Measurements from ENCODE around the gene RABGAP1L. TPM values are rescaled to one million over a fixed set of nuclear protein-coding genes. Genes with fewer than 3 reads are reported as not detected.
"Not testable (repeated sequence)": the region's sequence is repeated elsewhere in the genome, so short reads cannot be mapped to it uniquely, and the experiment has no call there.

Gene RABGAP1L
- total and polyA plus RNA-seq, 2 of the 8 experiments (the other 6 are each of a cell fraction or from before 2014, with no cell fraction given), result 33.3 to 156 TPM

DNA sequence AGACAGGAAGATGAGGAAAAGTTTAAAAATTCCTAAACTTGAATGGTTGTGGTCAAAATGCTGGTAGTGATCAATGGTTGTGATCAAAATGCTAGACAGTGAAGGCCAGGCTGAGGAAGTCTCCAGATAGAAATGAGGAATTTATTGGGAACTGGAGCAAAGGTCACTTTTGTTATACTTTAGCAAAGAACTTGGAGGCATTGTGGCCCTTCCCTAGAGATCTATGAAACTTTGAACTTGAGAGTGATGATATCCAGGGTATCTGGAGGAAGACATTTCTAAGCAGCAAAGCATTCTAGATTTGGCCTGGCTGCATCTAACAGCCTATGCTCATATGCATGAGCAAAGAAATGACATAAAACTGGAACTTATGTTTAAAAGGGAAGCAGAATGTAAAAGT, 35.5 kb upstream of the RABGAP1L start (continued):
- TF ChIP-seq, protein P1, sequence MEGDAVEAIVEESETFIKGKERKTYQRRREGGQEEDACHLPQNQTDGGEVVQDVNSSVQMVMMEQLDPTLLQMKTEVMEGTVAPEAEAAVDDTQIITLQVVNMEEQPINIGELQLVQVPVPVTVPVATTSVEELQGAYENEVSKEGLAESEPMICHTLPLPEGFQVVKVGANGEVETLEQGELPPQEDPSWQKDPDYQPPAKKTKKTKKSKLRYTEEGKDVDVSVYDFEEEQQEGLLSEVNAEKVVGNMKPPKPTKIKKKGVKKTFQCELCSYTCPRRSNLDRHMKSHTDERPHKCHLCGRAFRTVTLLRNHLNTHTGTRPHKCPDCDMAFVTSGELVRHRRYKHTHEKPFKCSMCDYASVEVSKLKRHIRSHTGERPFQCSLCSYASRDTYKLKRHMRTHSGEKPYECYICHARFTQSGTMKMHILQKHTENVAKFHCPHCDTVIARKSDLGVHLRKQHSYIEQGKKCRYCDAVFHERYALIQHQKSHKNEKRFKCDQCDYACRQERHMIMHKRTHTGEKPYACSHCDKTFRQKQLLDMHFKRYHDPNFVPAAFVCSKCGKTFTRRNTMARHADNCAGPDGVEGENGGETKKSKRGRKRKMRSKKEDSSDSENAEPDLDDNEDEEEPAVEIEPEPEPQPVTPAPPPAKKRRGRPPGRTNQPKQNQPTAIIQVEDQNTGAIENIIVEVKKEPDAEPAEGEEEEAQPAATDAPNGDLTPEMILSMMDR (IDR thresholded peaks at IDR 0.05; ENCODE audit: control extremely low read depth in 1 of 3, insufficient read depth in 1 of 3, low read depth in 1 of 3, low read length in 3 of 3), result no peak
- TF ChIP-seq CBX8 (IDR thresholded peaks at IDR 0.05; ENCODE audit: borderline replicate concordance, low read depth, low read length) (no peak), CHD1 (IDR thresholded peaks at IDR 0.05; ENCODE audit: low read depth, low read length) (no peak)

DNA sequence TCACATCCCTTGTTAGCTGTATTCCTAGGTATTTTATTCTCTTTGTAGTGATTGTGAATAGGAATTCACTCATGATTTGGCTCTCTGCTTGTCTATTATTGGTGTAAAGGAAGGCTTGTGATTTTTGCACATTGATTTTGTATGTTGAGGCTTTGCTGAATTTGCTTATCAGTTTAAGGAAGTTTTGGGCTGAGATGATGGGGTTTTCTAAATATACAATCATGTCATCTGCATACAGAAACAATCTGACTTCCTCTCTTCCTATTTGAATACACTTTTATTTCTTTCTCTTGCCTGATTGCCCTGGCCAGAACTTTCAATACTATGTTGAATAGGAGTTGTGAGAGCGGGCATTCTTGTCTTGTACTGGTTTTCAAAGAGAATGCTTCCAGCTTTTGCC, 32.1 kb upstream of the RABGAP1L start:
- POLR2A ChIA-PET (ENCODE audit: partially characterized antibody); H3K14ac ChIP-seq (ENCODE audit: insufficient read length); H3K27me3 ChIP-seq (replicated peaks in 1 of 4; ENCODE audit: control insufficient read depth in 3 of 4, extremely low read depth in 1 of 4, insufficient read depth in 3 of 4, low read length in 3 of 4); H3K18ac ChIP-seq (ENCODE audit: extremely low read depth, low read length); H3K4me1 ChIP-seq (replicated peaks in 1 of 4; ENCODE audit: control insufficient read depth in 3 of 4, insufficient read depth in 4 of 4, low read length in 3 of 4); H3K9me3 ChIP-seq (ENCODE audit: insufficient read depth in 2 of 2, low read depth in 1 of 2, low read length in 1 of 2); H2AFZ ChIP-seq (ENCODE audit: low read length); H3K56ac ChIP-seq (replicated peaks; ENCODE audit: insufficient read length, low read depth, low read length); H3K4ac ChIP-seq (replicated peaks; ENCODE audit: insufficient read length, low read depth, low read length); H3K4me3 ChIP-seq (ENCODE audit: extremely low read depth in 1 of 4, insufficient read depth in 2 of 4, low read depth in 3 of 4, low read length in 4 of 4); H3K36me3 ChIP-seq (ENCODE audit: control insufficient read depth in 2 of 4, insufficient read depth in 4 of 4, low read length in 3 of 4); H2BK120ac ChIP-seq (replicated peaks; ENCODE audit: low read depth, low read length); H2BK20ac ChIP-seq (ENCODE audit: low read length); H3K27ac ChIP-seq (ENCODE audit: low read depth, low read length); H4K91ac ChIP-seq (replicated peaks; ENCODE audit: insufficient read length, low read length); H2BK15ac ChIP-seq (ENCODE audit: low read length); H4K5ac ChIP-seq (ENCODE audit: insufficient read length, low read depth, low read length); H2BK5ac ChIP-seq (ENCODE audit: low read depth, low read length); H2AK5ac ChIP-seq (ENCODE audit: low read depth, low read length); H3K79me2 ChIP-seq (ENCODE audit: control insufficient read depth in 1 of 2, insufficient read depth in 2 of 2, low read length in 2 of 2); DNase-seq (ENCODE audit: low read depth in 1 of 2, low spot score in 2 of 2); H4K8ac ChIP-seq (ENCODE audit: extremely low read depth, insufficient read depth, low read length); FAIRE-seq; H3K9ac ChIP-seq (replicated peaks in 1 of 4; ENCODE audit: extremely low read depth in 1 of 4, low read depth in 3 of 4, low read length in 3 of 4); H3K23ac ChIP-seq (ENCODE audit: insufficient read length); H2BK12ac ChIP-seq (ENCODE audit: low read depth, low read length); H3K79me1 ChIP-seq (ENCODE audit: low read depth, low read length); H3K23me2 ChIP-seq (ENCODE audit: low read depth, low read length); H3K4me2 ChIP-seq (ENCODE audit: insufficient read depth in 1 of 2, low read depth in 2 of 2, low read length in 2 of 2); H4K20me1 ChIP-seq (replicated peaks in 1 of 2; ENCODE audit: control insufficient read depth in 1 of 2, insufficient read depth in 2 of 2, low read length in 2 of 2): not testable (repeated sequence)
- WGBS, 2 experiments (ENCODE audit: extremely low coverage in 1 of 2, insufficient coverage in 1 of 2, insufficient read length in 1 of 2, insufficient replicate concordance in 2 of 2, low coverage in 1 of 2, low lambda C conversion rate in 2 of 2, missing lambda C conversion rate in 1 of 2), result 42% methylated on average over 1 of the region's 1 CpG; no CpG with 5 or more reads in 1 of the 2 experiments
- CTCF ChIA-PET (ENCODE audit: partially characterized antibody), result interaction anchor here (1.3 kb wide), 1 partner anchor 11 kb away, joined by 3 read pairs; no protein-coding TSS in a partner anchor

Measured in H1 (cell line).